Parathyroid adenoma (tissue), 2 donors: ENCODE results near the gene C16orf54.
"Not testable (repeated sequence)": the region's sequence is repeated elsewhere in the genome, so short reads cannot be mapped to it uniquely, and the experiment has no call there.

Experiments
- H2AFZ ChIP-seq: fragments of 300-600 bp; sonication (generic); one replicate; pipeline ENCODE4 v1.7.0; 2017; ENCODE audit warnings: antibody characterized with exemption, mild to moderate bottlenecking
- H3K27ac ChIP-seq: fragments of 300-600 bp; sonication (generic); one replicate; pipeline ENCODE4 v1.7.0; 2017
- H3K27me3 ChIP-seq: fragments of 300-600 bp; sonication (generic); one replicate; pipeline ENCODE4 v1.7.0; 2017; ENCODE audit warnings: low read length; ENCODE audit not compliant: control insufficient read depth, insufficient read depth
- H3K36me3 ChIP-seq: fragments of 300-600 bp; sonication (generic); one replicate; pipeline ENCODE4 v1.7.0; 2017; ENCODE audit warnings: low read length; ENCODE audit not compliant: control insufficient read depth, insufficient read depth
- H3K4me1 ChIP-seq: fragments of 300-600 bp; sonication (generic); one replicate; pipeline ENCODE4 v1.7.0; 2017; ENCODE audit warnings: control low read depth
- H3K4me2 ChIP-seq: fragments of 300-600 bp; sonication (generic); one replicate; pipeline ENCODE4 v1.7.0; 2017; ENCODE audit warnings: low read length
- H3K4me3 ChIP-seq: fragments of 300-600 bp; sonication (generic); one replicate; pipeline ENCODE4 v1.7.0; 2017; ENCODE audit warnings: low read depth, low read length
- H3K79me2 ChIP-seq: fragments of 300-600 bp; sonication (generic); one replicate; pipeline ENCODE4 v1.7.0; 2017; ENCODE audit warnings: control low read depth
- H3K9ac ChIP-seq: fragments of 300-600 bp; sonication (generic); one replicate; pipeline ENCODE4 v1.7.0; 2017; ENCODE audit warnings: mild to moderate bottlenecking
- H3K9me3 ChIP-seq: fragments of 300-600 bp; sonication (generic); one replicate; pipeline ENCODE4 v1.7.0; 2017; ENCODE audit warnings: low read length; ENCODE audit not compliant: control insufficient read depth
- CTCF ChIP-seq: fragments of 300-600 bp; sonication (generic); IDR thresholded peaks from one replicate; pipeline ENCODE4 v1.7.0; 2017; ENCODE audit warnings: antibody characterized with exemption, mild to moderate bottlenecking
- donor health status: primary hyperparathyroidism.

C16orf54 gene

GRCh38 chr16:29729116-29729521, 16.7 kb downstream of the C16orf54 start:
- peak overlapping the region; percentile 68 for H2AFZ ChIP-seq
- no peak overlapping the region for H3K4me3 ChIP-seq
- no peaks in the 10 kb centered on the region for H3K9me3 ChIP-seq

GRCh38 chr16:29727452-29727851, 18.3 kb downstream of the C16orf54 start:
- Histone ChIP-seq H2AFZ (no peak overlapping the region), H3K9me3 (no peaks in the 10 kb centered on the region), H3K4me2 (no peak overlapping the region), H3K4me1 (no peaks in the 10 kb centered on the region), H3K27me3 (no peaks in the 10 kb centered on the region), H3K79me2 (no peaks in the 10 kb centered on the region), H3K27ac (no peak overlapping the region), H3K36me3 (no peaks in the 10 kb centered on the region), H3K9ac (no peak overlapping the region), H3K4me3 (no peak overlapping the region)
- TF ChIP-seq CTCF = no peak

More at GRCh38 chr16:29729116-29729521, 16.7 kb downstream of the C16orf54 start:
- H3K79me2 ChIP-seq = no peaks in the 10 kb centered on the region
- no peaks in the 10 kb centered on the region for H3K27me3 ChIP-seq
- no peaks in the 10 kb centered on the region for H3K36me3 ChIP-seq
- TF ChIP-seq CTCF = peak; percentile 70
- no peak overlapping the region for H3K9ac ChIP-seq
- no peaks in the 10 kb centered on the region for H3K4me1 ChIP-seq
- no peak overlapping the region for H3K4me2 ChIP-seq
- H3K27ac ChIP-seq = no peak overlapping the region

DNA sequence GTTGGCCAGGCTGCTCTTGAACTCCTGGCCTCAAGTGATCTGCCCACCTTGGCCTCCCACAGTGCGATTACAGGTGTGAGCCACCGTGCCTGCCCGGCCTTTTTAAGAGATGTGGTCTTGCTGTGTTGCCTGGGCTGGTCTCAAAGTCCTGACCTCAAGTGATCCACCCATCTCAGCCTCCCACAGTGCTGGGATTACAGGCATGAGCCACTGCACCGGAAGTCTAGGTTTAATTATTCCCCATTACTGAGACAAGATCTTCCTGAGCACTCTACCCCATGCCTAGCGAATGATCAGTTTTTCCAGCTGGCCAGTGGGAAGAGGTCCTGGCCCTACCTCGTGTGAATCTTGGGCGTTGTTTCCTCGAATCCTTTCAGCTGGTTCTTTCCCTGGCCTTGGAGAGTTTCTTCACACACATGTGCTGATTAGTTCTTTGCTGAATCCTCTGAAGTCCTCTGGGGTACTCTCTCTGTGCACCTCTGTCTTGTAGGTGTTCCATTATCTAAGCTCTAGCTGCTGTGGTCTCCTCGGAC, 18.9 kb downstream of the C16orf54 start:
- H3K79me2 ChIP-seq = no peaks in the 10 kb centered on the region
- H3K4me2 ChIP-seq = no peak overlapping the region
- no peak for TF ChIP-seq CTCF
- no peaks in the 10 kb centered on the region for H3K36me3 ChIP-seq
- H3K9me3 ChIP-seq = no peaks in the 10 kb centered on the region
- H3K27ac ChIP-seq = no peak overlapping the region
- no peaks in the 10 kb centered on the region for H3K4me1 ChIP-seq
- no peak overlapping the region for H3K9ac ChIP-seq
- no peaks in the 10 kb centered on the region for H3K27me3 ChIP-seq
- no peak overlapping the region for H3K4me3 ChIP-seq
- no peak overlapping the region for H2AFZ ChIP-seq

- H3K9me3 ChIP-seq, H3K27me3 ChIP-seq, H3K27ac ChIP-seq, H3K4me1 ChIP-seq, H3K4me3 ChIP-seq, H3K4me2 ChIP-seq, H3K79me2 ChIP-seq, H3K36me3 ChIP-seq, H3K9ac ChIP-seq: not testable (repeated sequence)
- peak overlapping the region; percentile 79 for H2AFZ ChIP-seq
- TF ChIP-seq CTCF = peak; percentile 63
Measured at GRCh38 chr16:29721167-29721879, 24.5 kb downstream of the C16orf54 start.

DNA sequence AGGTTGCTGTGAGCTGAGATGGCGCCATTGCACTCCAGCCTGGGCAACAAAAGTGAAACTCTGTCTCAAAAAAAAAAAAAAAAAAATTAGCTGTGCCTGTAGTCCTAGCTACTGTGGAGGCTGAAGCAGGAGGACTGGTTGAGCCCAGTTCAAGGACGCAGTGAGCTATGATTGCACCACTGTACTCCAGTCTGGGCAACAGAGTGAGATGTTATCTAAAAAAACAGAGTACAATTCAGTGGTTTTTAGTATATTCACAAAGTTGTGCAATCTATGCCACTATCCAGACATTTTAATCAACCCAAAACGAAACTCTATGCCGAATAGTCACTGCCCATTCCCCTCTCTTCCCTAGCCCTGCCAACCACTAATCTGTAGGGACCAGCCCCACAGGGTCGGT, 25.1 kb downstream of the C16orf54 start:
- Histone ChIP-seq H3K4me1 (no peaks in the 10 kb centered on the region), H3K4me3 (no peak overlapping the region), H3K27ac (no peak overlapping the region), H3K27me3 (no peaks in the 10 kb centered on the region), H3K4me2 (no peak overlapping the region), H3K79me2 (no peaks in the 10 kb centered on the region), H3K36me3 (no peaks in the 10 kb centered on the region), H2AFZ (no peak overlapping the region), H3K9ac (no peak overlapping the region), H3K9me3 (no peaks in the 10 kb centered on the region)
- TF ChIP-seq CTCF = no peak
